Measurements from ENCODE around the gene PCGF6.
"Not testable (repeated sequence)": the region's sequence is repeated elsewhere in the genome, so short reads cannot be mapped to it uniquely, and the experiment has no call there.

The PCGF6 gene

DNA sequence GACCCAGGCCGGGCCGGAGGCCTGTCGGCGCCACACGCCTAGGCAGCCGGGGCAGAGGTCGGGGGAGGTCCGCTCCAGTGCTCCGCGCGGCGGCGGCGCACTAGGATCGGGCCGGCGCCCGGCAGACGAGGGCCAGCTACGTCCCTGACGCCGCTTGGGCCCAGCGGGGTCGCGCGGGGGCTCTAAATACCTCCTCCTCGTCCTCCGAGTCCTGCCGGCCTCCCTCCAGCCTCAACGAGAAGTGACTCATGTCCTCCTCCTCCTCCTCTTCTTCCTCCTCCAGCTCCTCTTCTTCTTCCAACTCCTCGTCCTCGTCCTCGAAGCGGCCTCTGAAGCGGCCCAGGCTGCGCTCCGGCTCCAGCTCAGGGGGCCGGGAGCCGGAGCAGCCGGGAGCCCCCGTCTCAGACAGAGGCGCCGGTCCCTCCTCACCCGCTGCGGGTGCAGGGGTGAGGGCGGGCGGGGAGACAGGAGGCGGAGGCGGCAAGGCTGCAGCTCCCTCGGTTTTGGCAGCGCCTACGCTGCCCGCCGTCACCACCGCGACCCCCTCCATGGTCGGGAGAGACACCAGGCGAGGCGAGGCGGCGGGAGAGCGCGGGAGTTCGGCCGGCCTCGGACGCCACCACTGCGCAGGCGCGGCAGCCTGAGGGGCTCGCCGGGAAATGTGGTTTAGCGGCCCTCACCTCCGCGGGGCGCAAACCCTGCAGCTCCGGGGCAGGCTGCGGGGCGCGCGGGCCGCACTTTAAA lies at the start of gene PCGF6:
Gene PCGF6 (minus strand): TSS at position 624 of the 744 bp plus-strand sequence. CDS start 74 bp downstream, at position 550.
- peak; percentile 38 to 53 (median 41) for DNase-seq

GRCh38 chr10:103397191-103397825 lies 46.4 kb upstream of the PCGF6 start:
- no peak for DNase-seq

GRCh38 chr10:103396789-103397087 lies 45.8 kb upstream of the PCGF6 start:
- no peak for DNase-seq

- peak; percentile 87 to 94 (median 90) for DNase-seq
These were observed 45.3 kb upstream of the PCGF6 start, which contains the start of the genes ATP5MK and PDCD11 for GRCh38 chr10:103396067-103396788. TSS of gene ATP5MK (minus strand) at chr10:103396475. CDS start at chr10:103392457, 4,018 bp downstream. TSS of gene PDCD11 (plus strand) at chr10:103396626. CDS start at chr10:103398427, 1,801 bp downstream.

DNA sequence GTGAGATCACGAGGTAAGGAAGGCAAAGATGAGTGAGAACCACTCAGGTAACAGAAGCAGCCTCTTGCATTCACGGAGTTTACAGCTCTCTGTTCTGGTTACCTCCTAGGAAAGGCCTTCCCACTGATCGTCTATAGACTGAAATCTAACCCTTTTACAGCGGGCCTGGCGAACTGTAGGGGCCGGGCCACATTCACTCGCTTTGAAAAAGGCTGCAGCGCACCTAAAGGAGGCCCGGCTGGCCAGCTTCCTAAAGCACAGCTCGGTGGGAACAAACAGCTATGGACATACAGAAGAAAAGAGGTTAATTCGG lies 44.8 kb upstream of the PCGF6 start:
- DNase-seq, result no peak

DNA sequence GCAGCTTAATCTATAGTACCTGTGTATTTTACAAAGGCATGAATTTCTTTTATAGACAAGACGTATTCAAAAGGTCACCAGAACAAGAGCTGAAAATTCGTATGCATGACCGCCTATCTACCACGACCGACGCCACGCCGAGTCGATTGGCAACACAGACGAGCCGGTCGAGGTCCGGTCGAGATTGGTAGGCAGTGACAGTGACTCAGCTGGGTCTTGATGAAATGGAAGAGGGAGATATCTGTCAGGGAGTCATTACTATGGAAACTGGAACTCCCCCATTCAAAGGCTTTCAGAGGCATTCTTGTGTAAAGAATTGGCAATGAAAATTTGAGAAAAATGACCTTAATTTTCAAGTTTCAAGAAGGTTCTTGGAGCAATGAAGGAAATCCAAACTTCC lies 43.2 kb upstream of the PCGF6 start:
- no peak for DNase-seq

GRCh38 chr10:103382769-103383168 lies 31.8 kb upstream of the PCGF6 start:
- DNase-seq, result no peak

- DNase-seq, result no peak
These were observed 23.3 kb upstream of the PCGF6 start for GRCh38 chr10:103374263-103374662.

- DNase-seq, result no peak
These were observed 22.6 kb upstream of the PCGF6 start for GRCh38 chr10:103373544-103373943.

GRCh38 chr10:103367782-103368518 lies 17.0 kb upstream of the PCGF6 start, which contains the start of gene TAF5:
TSS of gene TAF5 (plus strand) at chr10:103367976. CDS start at chr10:103367990, 14 bp downstream.
- DNase-seq, result peak; percentile 63 to 80 (median 74)

DNA sequence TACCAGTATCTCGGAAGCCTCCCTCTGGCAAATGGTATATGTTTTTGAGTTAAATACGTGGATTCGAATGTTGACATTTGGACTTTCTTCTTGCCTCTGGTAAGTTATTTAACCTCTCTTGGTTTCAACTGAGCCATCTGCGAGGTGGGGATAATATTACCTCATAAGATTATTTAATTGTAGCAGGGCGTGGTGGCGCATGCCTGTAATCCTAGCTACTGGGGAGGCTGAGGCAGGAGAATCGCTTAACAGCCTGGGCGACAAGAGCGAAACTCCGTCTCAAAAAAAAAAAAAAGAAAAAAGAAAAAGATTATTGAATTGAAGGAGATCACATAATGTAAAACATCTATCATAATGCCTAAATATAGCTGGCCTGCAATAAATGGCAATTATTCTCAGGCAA lies 16.4 kb upstream of the PCGF6 start:
- DNase-seq, result no peak

GRCh38 chr10:103360791-103361190 lies 9.9 kb upstream of the PCGF6 start:
- DNase-seq, result not testable (repeated sequence)

GRCh38 chr10:103359493-103359892 lies 8.6 kb upstream of the PCGF6 start:
- DNase-seq, result not testable (repeated sequence)

DNA sequence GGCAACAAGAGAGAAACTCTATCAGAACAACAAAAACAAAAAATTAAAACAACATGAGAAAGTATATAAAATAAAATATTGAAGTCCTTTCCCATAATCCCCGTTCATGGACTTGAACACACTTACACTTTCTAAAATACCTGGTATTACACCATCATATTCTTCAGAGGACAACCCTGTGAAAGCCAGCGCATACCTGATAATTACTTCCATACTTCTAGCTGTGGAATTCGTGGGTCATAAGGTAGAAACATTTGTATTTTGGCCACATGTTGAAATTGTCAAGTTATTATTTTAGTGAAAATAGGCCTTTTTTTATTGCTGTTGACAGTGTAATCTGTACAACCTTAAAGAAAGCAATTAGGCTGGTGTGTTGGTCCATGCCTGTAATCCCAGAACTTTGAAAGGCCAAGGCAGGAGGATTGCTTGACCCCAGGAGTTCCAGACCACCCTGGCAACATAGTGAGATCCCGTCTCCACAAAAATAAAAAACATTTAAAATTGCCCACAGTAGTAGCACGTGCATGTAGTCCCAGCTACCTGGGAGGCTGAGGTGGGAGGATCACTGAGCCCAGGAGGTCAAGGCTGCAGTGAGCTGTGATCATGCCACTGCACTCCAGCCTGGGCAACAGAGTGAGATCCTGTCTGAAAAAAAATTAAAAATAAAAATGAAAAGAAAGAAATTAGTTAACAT lies 5.1 kb upstream of the PCGF6 start:
- no peak for DNase-seq

DNA sequence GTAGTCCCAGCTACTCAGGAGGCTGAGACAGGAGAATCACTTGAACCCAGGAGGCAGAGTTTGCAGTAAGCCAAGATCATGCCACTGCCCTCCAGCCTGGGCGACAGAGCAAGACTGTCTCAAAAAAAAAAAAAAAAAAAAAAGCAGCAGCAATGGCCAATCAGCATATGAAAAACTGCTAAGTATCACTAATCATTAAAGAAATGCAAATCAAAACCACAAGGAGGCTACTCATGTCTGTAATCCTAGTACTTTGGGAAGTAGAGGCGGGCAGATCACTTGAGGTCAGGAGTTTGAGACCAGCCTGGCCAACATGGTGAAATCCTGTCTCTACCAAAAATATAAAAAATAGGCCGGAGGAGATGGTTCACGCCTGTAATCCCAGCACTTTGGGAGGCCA lies 3.6 kb upstream of the PCGF6 start:
- not testable (repeated sequence) for DNase-seq

GRCh38 chr10:103353281-103353680 lies 2.3 kb upstream of the PCGF6 start:
- no peak for DNase-seq

GRCh38 chr10:103350175-103350516 lies 794 bp downstream of the PCGF6 start:
- no peak for DNase-seq

- no peak for DNase-seq
These were observed 14.6 kb downstream of the PCGF6 start for GRCh38 chr10:103336370-103336769.

- no peak for DNase-seq
These were observed 16.4 kb downstream of the PCGF6 start for GRCh38 chr10:103334567-103334966.

GRCh38 chr10:103333934-103334520 lies 16.9 kb downstream of the PCGF6 start:
- DNase-seq, result no peak

DNA sequence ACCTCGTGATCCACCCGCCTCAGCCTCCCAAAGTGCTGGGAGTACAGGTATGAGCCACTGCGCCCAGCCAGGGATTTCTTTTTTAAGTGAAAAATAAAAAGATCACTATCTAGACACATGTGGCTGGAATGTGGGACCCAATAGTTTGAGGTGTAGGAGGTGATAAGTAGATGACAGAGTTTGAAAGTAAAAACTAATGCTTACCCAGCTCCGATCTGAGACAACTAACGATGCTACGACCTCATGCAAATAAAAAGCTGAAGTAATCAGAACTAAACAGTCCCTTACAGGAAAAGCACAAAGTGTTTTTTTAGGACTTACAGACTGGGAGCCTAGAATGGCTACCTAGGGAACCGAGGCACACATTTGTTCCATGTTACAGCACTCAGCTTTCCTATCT lies 23.0 kb downstream of the PCGF6 start:
- DNase-seq, result no peak

DNA sequence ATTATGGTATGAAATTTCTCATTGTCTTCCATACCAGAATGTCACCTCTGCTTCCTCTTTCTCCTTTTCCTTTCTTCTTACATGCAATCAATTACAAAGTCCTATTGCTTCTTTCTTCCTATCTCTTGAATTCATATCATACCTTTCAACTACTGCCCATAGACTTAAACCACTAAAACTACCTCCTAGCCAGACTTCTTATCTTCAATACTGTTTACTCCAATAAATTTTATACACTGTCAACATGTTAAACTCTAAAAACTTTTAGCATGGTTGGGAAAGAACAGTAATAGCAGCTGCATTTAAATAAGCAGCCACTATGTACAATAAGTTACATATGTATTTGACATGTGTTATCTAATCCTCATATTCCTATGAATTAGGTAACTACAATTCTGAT lies 34.9 kb downstream of the PCGF6 start:
- DNase-seq, result no peak

All from activated CD4-positive, CD25-positive, alpha-beta regulatory T cell (primary cell).